NCI-H748 (cell line): ENCODE results near the gene YAF2.

Source experiments
- DNase-seq: peaks from one replicate; lab custom pipeline; 2025; ENCODE audit not compliant: unreplicated experiment; lab: John Stamatoyannopoulos, UW

The YAF2 gene

DNA sequence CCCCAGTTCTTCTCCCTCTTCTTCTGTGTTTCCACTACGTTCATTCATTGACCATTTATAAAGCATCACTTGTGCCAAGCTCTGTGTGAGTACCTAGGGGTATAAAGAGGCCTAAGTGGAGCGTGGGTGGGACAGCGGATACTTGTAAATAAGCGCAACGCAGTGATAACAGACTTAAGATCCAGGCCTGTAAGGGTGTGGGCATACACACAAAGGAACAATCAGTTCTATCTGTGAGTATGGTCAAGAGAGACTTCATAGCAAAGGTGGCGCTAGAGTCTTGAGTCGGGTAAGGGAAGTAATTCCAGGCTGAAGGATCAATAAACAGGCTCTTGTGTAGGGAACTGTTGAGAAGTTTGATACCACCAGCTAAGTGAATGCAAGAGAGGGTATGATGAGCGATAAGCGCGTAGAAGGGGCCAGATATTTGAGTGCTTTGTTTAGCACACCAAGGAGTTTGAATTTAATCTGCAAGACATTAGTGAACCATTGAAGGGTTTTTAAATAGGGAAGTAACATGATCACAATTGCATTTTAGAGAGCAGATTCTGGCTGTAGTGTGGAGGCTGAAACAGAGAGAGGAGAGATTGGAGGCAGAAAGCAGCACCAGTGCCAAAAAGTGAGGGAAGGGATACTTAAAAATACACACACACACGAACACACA is 92.4 kb downstream of the YAF2 start:
- peak; percentile 50 for DNase-seq

DNA sequence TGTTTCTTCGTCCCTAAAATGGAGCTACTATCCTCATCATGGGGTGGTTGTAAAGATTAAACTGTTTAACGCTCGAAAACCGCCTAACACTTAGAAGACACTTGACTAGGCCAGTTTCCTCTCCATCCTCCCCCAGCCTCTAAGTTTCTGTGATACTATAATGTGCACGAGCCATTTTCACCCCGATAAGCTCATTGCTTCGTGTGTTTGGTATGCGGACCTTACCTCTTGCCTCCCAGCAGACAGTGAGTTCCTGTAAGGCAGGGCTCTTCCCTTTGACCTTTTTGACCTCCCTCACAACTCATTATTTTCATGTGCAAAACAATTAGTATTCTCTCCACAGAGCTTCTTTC is 92.9 kb downstream of the YAF2 start:
- no peak for DNase-seq

DNA sequence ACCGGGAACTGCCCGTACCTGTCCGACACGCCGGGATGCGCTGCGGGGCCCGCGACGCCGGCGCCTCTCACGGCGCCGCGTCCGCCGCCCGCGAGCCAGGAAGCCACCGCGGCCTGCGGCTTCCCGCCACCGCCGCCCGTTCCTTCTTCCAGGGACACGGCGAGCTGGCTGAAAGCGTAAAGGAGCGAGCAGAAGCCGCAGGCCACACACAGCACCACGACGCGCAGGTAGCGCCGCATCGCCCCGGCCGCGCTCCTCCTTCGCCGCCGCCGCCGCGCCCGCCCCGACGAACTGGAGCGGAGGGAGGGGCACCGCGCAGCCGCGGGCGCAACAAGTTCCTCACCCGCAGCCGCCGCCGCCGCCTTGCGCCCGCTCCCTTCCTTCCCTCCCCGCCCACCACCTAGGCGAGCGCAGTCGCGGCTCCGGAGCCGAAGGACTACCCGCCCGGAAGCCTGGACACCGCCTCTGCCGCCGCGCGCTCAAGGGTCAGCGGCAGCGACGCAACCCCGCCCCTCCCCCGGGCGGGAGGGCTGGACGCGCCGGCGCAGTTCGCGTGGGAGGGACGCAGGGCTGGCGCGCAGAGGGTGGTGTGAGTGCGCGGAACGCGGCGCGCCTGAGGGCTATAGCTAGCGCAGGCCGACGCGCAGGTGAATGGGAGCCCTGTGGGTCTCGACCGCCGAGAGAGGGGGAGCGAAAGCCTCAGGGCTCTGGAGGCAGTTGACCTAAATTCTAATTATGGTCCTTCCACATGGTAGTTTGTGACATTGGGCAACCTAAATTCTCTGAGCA is 93.4 kb downstream of the YAF2 start, which contains the start of gene GXYLT1:
GXYLT1 (minus strand) TSS at position 467 of the 789 bp plus-strand sequence; CDS start at position 239, 228 bp downstream.
- DNase-seq = peak; percentile 98

DNA sequence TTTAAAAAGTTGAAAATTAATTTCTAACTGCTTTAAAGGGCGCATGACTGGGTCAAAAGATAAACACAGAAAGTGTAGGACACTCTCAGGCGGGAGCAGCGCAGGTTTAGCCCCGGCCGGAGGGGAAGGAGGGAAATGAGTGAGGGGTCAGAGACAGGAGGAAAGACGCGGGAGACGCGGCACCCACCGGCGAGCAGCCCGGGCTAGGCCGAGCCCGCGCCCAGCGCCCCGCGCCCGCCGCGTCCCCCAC is 94.0 kb downstream of the YAF2 start:
- DNase-seq = no peak

DNA sequence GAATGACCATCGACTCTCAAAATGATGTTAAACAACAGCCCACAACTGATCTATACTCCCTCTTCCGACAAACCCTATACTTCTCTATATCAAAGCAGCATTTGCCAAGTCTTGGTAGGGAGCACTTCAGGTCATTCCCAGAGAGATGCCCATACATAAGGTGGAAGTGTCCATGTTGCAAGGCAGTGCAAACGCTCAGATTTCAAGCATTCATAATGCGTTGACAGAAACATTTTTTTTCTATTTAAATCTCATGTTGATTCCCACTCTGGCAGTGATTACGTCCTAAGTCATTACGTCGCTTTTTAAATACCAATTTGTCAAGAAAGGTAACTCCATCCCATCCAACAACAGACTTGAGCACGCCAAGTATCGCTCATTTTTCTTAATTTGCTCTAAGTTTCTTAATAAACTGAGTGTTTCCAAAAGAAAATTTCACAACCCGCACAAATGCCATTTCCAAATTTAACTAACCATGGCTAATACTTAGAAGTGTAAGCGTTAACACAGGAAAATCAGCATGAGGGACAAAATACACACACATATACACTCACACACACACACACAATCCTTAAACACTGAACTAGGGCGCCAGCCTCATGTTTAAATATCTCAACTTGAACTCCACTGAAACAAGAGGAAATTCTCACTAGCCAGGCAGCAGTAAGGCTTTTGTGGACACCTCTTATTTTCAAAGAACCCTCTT is 94.4 kb downstream of the YAF2 start:
- peak; percentile 47 for DNase-seq

DNA sequence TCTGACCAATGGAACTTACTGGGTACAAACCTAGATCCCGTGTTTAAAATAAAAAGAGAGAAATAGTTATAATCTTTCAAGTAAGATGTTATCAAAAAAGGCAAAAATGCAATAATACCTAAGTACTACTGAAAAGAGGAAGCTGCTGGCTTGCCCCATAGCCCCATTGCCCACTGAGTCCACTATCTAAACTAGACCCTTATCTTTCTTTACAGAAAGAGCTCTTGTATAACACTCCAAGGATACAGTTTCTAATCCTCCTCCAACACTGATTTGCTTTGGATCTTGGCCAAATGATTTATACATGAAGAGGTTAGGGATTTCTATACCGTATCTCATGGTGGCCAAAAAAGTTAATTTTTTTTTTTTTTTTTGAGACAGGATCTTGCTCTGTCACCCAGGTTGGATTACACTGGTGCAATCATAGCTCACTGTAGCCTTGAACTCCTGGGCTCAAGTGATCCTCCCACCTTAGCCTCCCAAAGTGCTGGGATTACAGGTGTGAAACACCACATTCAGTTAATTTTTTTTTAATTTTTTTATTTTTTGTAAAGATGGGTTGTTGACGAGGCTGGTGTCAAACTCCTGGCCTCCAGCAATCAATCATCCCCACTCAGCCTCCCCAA is 96.0 kb downstream of the YAF2 start:
- no peak for DNase-seq

DNA sequence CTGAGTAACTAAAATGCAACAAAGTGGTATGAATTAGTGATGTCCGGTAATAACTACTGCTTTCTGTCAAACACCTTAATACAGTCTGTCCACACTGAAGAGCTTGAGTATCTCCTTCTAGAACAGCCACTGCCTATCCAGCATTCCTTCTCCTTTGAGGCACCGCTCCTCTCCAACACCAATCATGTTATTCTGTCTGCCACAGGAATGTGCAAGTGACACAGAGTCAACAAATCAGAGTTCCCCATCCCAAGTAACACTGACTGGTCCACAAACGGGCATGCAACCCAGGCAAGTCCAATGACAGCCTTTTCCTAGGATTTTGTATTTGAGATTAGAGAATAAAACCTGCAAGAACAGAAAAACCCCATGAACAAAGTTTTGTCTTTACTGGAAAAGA is 97.1 kb downstream of the YAF2 start:
- DNase-seq = no peak

DNA sequence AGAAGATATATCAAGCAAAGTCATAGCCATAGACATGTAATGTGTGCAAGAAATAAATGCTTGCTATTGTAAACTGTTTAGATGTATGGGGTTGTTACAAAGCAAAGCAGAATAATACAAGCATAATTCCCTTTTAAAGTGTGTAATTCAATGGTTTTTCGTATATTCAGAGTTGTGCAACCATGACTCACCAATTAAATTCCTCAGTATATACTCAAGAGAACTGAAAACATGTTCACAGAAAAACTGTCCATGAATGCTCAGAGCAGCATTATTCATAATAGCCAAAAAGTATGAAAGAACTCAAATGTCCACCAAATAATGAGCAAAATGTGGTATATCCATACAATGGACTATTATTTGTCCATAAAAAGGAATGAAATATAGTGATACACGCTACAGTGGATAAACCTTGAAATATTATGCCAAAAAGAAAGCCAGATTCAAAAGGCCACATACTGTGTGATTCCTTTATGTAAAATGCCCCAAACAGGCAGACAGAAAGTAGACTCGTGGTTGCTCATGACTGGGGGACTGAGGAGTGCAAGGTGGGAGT is 102.7 kb downstream of the YAF2 start:
- DNase-seq = no peak

DNA sequence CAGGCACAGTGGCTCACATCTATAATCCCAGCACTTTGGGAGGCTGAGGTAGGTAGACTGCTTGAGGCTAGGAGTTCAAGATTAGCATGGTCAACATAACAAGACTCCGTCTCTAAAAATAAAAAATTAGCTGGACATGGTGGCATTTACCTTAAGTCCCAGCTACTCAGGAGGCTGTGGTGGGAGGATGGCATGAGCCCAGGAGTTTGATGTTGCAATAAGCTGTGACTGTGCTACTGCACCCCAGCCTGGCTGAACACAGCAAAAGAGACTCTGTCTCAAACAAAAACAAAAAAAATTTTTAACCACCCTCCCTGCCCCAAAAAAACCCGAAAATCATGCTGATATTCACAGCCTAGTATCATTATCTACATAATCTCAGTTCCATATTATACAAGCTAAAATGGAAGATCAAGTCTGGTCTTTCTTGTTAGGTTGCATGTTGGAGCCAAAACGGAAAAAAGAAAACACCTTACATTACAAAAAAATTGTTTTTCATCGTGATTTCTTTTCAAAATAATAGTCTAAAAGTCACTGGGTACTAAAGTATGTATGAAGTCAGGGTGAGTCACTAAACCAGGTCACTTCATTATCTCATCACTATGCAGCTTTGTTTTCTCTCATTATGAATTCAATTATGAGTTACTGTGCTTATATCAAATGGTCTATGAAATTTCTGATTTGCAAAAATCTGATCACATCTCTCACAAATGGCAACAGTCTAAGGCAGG is 107.2 kb downstream of the YAF2 start:
- no peak for DNase-seq

DNA sequence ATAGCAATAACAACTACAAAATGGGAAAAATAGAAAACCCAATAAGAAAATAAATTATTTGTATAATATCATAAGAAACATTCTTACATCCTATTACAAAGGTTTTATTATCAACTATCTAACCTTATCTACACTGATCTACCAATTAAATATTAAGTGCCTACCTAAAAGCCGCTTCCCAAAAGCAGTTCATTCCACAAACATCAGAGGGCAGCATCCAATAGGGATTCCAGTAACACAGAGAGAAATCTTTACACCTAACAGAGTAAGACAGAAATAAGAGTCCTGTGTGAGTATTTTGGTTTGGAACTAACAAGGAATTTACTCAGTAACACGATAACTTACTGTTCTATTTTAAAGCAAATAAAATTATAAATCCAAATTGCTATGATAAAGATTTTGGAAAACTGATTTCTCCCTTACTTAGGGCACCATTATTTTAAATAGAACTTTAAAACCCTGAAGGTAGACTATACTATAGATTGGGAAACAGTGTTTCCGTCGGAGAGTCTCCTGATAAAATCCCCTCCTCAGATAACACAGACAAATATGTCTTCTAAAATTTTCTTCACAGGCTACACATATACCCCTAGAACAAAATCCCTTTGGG is 108.3 kb downstream of the YAF2 start:
- DNase-seq = peak; percentile 56

DNA sequence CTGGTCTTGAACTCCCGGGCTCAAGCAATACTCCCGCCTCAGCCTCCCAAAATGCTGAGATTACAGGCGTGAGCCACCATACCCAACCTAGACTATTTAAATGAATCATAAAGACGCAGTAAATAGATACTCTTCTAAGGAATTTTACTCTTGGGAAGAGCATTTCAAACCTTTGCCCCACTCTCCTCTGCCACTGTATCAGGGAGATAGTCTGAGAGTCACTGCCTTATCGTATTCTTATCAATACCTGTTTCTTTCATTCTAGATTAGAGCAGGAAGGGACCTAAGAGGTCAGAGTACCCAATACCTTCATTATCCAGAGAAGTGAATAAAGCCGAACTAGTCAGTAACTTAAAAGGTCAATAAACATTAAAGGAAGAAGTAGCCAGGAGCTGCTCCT is 109.2 kb downstream of the YAF2 start:
- DNase-seq = no peak

DNA sequence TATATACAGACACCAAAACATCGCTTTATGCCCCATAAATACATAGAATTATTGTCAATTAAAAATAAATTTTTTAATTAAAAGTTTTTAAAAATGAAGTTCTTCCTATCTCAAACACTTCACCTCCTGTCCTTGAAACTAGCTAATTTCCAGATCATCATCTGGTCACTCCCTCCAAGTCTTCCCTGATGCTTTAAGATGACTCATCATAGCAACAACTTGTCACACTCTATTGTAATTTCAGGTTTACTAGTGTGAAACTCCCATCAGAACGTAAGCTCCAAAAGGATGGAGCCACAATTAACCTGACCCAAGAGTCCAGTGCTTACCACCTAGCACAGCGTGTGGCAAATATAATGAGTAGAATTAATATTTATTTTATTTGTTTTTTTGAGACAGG is 109.7 kb downstream of the YAF2 start:
- DNase-seq = no peak

DNA sequence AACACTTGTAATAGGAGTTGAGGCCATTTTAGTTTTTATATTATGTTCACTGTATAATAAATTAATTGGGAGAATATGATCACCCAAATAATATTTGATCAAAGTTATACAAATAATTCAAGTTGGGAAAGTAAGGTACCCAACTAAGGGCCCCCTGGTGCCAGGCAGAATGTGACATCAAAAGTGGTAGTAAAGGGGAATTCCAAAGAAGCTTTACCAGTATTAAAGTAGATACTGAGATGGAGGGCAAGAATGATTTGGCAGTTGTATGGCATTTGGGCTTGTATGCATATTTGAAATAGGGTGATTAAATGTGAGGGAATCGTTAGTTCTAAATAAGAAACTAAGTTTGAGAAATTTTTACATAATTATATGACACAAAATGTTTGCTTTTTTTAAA is 111.1 kb downstream of the YAF2 start:
- no peak for DNase-seq

DNA sequence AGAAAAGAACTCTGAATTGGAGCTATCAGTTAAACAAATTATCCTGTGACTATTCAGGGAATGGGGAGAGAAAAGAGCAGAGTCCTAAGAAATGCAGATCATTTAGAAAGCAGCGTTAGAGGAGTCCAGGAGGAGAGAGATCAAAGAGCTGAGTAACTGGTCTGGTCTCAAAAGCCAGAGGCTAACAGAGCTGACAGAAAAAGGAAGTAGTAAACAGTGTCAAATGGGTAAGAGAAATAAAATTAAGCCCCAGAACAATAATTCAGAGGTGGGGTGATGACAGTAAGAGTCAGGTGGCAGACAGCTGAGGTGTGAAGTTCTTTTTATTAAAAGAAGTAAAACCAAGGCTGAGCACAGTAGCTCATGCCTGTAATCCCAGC is 112.7 kb downstream of the YAF2 start:
- no peak for DNase-seq

DNA sequence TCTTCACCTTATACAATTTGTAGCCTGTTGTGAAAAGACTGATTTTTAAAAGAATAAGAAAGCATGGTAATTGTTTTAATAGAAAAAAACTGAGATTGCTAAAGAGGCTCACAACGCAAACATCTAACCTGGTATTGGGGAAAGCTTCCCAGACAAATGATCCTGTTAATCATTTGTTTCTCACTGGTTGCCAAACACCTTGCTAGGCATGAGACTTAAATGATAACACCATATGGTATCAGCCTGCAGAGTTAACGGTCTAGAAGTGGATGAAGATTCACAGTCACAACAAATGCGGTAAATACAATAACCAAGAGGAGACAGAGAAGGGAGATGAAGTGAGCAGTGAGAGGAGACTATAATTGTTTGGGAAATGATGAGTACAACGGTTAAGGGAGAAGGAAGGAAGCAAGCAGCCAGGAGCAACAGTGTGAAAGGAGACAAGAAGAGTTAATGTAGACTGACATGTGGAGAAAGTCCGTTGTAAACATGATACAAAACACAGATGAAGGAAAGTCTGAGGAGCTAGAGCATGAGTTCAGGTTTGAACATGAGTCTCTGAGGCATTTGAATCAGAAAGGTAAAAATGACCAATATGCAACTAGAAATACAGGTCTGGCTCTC is 113.2 kb downstream of the YAF2 start:
- no peak for DNase-seq

DNA sequence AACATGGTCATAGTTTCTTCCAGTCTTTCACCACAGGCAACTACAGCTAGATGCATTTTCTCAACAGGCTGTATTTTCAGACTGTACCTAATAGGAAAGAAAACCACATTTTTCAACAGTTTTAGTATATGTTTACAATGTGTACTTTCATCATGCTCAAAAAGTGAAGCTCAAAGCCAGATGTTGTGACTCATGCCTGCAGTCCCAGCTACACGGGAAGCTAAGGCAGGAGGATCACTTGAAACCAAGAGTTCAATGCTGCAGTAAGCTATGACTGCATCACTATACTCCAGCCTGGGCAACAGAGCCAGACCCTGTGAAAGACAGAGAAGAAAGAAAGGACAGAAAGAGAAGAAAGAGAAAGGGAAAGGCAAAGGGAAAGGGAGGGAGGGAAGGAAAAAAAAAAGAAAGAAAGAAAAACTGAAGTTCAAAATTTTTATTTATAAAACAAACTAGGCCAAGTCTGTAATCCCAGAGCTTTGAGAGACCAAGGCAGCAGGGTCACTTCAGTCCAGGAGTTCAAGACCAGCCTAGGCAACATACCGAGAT is 118.9 kb downstream of the YAF2 start:
- no peak for DNase-seq

DNA sequence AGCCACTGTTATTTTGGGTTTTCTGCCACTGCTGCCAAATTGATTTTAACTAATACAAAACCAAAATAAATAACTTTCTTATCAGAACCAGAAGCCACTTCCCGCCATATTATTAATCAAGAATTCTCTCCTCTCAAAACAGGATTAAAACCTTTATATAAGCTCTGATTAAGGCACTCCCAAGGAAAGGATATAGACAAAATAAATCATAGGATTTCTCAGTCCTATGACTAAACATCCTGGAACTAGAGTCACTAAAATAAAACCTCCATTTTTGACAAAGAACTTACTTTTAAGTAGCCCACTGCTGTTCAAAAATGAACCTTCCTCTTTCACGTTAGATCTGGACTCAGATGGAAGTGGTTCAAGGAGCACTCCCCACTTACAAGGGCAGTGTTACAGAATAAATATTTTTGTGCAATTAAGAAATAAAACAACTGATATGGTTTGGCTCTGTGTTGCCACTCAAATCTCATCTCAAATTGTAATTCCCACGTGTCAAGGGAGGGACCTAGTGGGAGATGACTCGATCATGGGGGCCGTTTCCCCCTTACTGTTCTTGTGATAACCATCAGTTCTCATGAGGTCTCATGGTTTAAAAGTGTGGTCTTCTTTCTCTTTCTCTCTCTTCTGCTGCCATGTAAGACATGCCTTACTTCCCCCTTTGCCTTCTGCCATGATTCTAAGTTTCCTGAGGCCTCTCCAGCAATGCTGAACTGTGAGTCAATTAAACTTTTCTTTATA is 119.7 kb downstream of the YAF2 start:
- DNase-seq = no peak

DNA sequence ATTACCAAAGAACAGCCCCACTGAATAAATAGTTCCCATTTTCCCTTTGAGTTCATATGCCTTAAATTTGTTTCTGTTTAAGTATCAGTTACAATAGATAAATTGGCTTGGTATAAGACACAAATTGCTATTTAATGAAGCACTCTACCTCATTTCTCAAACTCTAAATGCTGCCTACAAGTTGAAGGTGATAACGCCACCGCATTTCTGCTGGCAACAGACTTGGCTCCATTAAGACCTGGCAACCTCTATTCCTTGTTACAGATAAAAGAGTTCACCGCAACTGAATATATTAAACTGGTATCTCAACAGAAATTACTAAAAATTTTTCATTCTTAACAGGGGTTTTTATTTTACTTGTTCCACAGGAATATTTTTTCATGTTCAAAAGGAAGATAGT is 129.0 kb downstream of the YAF2 start:
- DNase-seq = no peak
